Ishikawa (cell line): Measurements from ENCODE around the gene AATF.

ENCODE experiments used
- CEBPB ChIP-seq: IDR thresholded peaks from 2 replicates; pipeline ENCODE4 v1.6.1; 2012
- CREB1 ChIP-seq: IDR thresholded peaks from 2 replicates; pipeline ENCODE4 v1.6.1; 2012; ENCODE audit warnings: low read depth
- EGR1 ChIP-seq: IDR thresholded peaks from 2 replicates; pipeline ENCODE4 v1.6.1; 2012
- EP300 ChIP-seq: IDR thresholded peaks from 2 replicates; pipeline ENCODE4 v1.6.1; 2012; ENCODE audit warnings: borderline replicate concordance
- FOXM1 ChIP-seq: IDR thresholded peaks from 2 replicates; pipeline ENCODE4 v1.6.1; 2012; ENCODE audit warnings: low read depth, borderline replicate concordance
- NFIC ChIP-seq: IDR thresholded peaks from 2 replicates; pipeline ENCODE4 v1.6.1; 2012
- RAD21 ChIP-seq: IDR thresholded peaks from 2 replicates; pipeline ENCODE4 v1.6.1; 2012; ENCODE audit warnings: low read depth
- REST ChIP-seq: IDR thresholded peaks from 2 replicates; pipeline ENCODE4 v1.6.1; 2012; ENCODE audit warnings: low read depth, mild to moderate bottlenecking
- TAF1 ChIP-seq: IDR thresholded peaks from 2 replicates; pipeline ENCODE4 v1.6.1; 2012; ENCODE audit warnings: low read depth, mild to moderate bottlenecking
- TCF12 ChIP-seq: IDR thresholded peaks from 2 replicates; pipeline ENCODE4 v1.6.1; 2012; ENCODE audit warnings: low read depth
- TEAD4 ChIP-seq: IDR thresholded peaks from 2 replicates; pipeline ENCODE4 v1.6.1; 2012
- USF1 ChIP-seq: IDR thresholded peaks from 2 replicates; pipeline ENCODE4 v1.6.1; 2012
- YY1 ChIP-seq: IDR thresholded peaks from 2 replicates; pipeline ENCODE4 v1.6.1; 2012; ENCODE audit warnings: low read depth
- ZBTB7A ChIP-seq: IDR thresholded peaks from 2 replicates; pipeline ENCODE4 v1.6.1; 2012; ENCODE audit warnings: low read depth
- TF ChIP-seq, protein P1 (sequence below): IDR thresholded peaks from 2 replicates; pipeline ENCODE4 v1.6.1; 2012

The AATF gene

GRCh38 chr17:36948717-36949460, at the start of gene AATF:
TSS of gene AATF (plus strand) at chr17:36948954. CDS start at chr17:36949126, 172 bp downstream.
- TF ChIP-seq USF1 (peak; percentile 99), CREB1 (peak; percentile 88), TEAD4 (no peak; the same call in 1 of the 2 replicates), REST (no peak), ZBTB7A (peak; percentile 88), TCF12 (peak; percentile 56), EP300 (no peak), TAF1 (peak; percentile 80)
- TF ChIP-seq, protein P1, sequence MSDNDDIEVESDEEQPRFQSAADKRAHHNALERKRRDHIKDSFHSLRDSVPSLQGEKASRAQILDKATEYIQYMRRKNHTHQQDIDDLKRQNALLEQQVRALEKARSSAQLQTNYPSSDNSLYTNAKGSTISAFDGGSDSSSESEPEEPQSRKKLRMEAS, result peak; percentile 100

- TF ChIP-seq RAD21 (no peak), ZBTB7A (no peak), YY1 (no peak), EGR1 (no peak), USF1 (no peak), CEBPB (no peak), CREB1 (no peak), FOXM1 (no peak), NFIC (no peak), TEAD4 (no peak)
- TF ChIP-seq, protein P1, result no peak
Observed at GRCh38 chr17:36899250-36900159, 49.2 kb upstream of the AATF start.

DNA sequence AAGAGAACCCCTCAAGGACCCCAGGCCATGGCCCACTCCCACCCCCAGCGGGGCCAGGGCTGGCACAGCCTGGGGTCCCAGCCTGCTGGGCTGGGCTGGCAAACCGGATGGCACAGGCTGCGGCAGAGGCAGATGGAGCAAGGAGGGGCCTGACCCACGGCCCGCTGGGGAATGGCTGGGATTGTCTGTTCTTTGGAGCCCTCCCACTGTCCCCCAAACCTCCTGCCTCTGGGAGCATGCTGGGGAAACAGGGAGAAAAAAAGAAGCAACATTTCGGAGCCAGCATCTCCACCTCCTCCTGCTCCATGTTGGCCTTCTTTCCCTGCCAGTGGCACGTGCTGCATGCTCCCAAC, 48.6 kb upstream of the AATF start:
- TF ChIP-seq TCF12 (no peak), CREB1 (no peak), EGR1 (no peak), ZBTB7A (no peak), EP300 (no peak), REST (no peak)

DNA sequence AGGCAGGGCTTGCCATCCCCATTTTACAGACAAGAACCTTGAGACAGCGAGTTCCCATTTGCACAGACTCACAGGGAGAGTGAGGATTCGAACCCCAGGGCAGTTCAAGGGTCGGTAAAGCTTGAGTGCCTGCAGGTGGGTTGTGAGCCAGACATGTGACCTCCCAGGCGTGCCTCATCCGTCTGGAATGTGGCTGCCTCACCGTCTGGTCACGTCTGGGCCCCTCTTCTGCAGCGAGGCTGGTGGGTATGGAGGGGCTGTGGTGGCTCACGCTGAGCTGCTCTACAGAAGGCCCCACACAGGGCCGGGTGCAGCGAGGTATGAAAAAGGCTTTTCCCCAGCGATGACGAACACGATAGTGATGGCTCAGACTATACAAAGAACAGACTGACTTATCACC, 47.2 kb upstream of the AATF start:
- TF ChIP-seq CEBPB (no peak), REST (no peak), TAF1 (no peak), USF1 (peak; percentile 82), EP300 (peak; percentile 97), FOXM1 (peak; percentile 74; the same call in 1 of the 2 replicates), YY1 (0 out of 2 replicates have a peak, but pooled peaks have one; percentile 25), TEAD4 (peak; percentile 96), ZBTB7A (peak; percentile 89), RAD21 (0 out of 2 replicates have a peak, but pooled peaks have one; percentile 2), TCF12 (peak; percentile 95), EGR1 (no peak), NFIC (peak; percentile 65), CREB1 (no peak)
- TF ChIP-seq, protein P1, result peak; percentile 60
